Epidermal melanocyte (primary cell): ENCODE measurements around the gene HHIP.
"Not testable (repeated sequence)": the region's sequence is repeated elsewhere in the genome, so short reads cannot be mapped to it uniquely, and the experiment has no call there.

Experiments used
- DNase-seq: peaks from one replicate; pipeline ENCODE4 v3.0.0; 2011; ENCODE audit warnings: low spot score; ENCODE audit not compliant: insufficient read length

Gene HHIP

GRCh38 chr4:144748814-144749555 is 103.0 kb downstream of the HHIP start:
- DNase-seq, result no peak

DNA sequence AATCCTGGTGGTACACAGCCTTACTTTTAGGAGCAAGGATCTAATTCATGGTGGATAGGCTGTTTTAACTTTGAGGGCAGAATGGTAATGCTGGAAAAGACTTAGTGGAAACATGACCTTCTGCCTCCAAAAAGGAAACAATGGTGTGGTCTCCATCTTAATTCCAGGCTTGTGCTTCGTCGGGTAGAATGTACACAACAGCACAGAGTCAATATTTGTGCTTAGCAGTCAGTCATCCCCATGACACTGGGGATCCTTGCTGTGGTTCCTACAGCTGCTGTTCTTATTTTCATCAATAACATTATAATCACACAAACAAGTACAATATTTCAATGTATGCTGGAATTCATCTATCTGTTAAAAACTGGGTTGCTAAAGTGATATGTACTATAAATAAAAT is 104.4 kb downstream of the HHIP start:
- DNase-seq, result no peak

GRCh38 chr4:144754562-144755410 is 108.8 kb downstream of the HHIP start:
- no peak for DNase-seq

GRCh38 chr4:144757969-144758368 is 112.0 kb downstream of the HHIP start:
- no peak for DNase-seq

DNA sequence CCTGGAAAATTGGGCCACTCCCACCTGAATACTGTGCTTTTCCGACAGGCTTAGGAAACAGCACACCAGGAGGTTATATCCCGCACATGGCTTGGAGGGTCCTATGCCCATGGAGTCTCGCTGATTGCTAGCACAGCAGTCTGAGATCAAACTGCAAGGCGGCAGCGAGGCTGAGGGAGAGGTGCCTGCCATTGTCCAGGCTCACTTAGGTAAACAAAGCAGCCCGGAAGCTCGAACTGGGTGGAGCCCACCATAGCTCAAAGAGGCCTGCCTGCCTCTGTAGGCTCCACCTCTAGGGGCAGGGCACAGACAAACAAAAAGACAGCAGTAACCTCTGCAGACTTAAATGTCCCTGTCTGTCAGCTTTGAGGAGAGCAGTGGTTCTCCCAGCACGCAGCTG is 122.9 kb downstream of the HHIP start:
- DNase-seq, result not testable (repeated sequence)

GRCh38 chr4:144778364-144778763 is 132.4 kb downstream of the HHIP start:
- DNase-seq, result no peak

- no peak for DNase-seq
Measured at GRCh38 chr4:144782345-144782744, 136.4 kb downstream of the HHIP start.

GRCh38 chr4:144785961-144786360 is 140.0 kb downstream of the HHIP start:
- DNase-seq, result no peak

GRCh38 chr4:144787365-144788258 is 141.7 kb downstream of the HHIP start:
- no peak for DNase-seq

DNA sequence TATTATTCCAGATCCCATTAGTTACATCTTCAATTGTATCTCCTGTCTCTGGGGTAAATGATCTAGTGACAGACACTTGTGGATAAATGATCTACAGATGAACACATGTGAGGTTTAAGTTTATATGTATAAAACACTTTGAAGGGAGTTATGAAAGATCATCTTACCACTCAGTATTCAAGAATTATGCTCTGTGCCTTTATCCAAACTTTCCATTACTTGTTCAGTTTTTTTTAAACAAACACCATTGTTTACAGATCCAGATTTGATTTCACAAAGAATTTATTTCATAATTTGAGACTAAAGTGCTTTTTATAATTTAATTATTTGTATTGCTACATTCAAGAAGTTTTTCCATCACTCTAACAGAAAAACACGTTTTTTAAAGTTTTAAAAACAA is 142.5 kb downstream of the HHIP start:
- DNase-seq, result no peak

DNA sequence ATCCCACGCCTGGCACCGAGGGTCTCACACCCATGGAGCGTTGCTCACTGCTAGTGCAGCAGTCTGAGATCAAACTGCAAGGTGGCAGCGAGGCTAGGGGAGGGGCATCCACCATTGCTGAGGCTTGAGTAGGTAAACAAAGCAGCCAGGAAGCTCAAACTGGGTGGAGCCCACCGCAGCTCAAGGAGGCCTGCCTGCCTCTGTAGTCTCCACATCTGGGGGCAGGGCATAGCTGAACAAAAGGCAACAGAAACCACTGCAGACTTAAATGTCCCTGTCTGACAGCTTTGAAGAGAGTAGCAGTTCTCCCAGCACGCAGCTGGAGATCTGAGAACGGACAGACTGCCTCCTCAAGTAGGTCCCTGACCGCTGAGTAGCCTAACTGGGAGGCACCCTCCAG is 146.0 kb downstream of the HHIP start:
- DNase-seq, result not testable (repeated sequence)
